Nephron progenitor cell (in vitro differentiated cells): ENCODE data around the gene FN1.

Experiments
- DNase-seq: peaks from one replicate; pipeline ENCODE4 v3.0.0; 2021
- H3K27ac Mint-ChIP-seq: 2 replicates; pipeline ENCODE4 v1.8.0; 2021; ENCODE audit warnings: mild to moderate bottlenecking, moderate library complexity, mixed read lengths
- H3K27me3 Mint-ChIP-seq: 2 replicates; pipeline ENCODE4 v1.8.0; 2021; ENCODE audit warnings: mild to moderate bottlenecking, low read depth, mixed read lengths; ENCODE audit not compliant: poor library complexity
- H3K36me3 Mint-ChIP-seq: 2 replicates; pipeline ENCODE4 v1.8.0; 2021; ENCODE audit warnings: low read depth, mixed read lengths
- H3K4me1 Mint-ChIP-seq: 2 replicates; pipeline ENCODE4 v1.8.0; 2021; ENCODE audit warnings: mixed read lengths
- H3K4me3 Mint-ChIP-seq: 2 replicates; pipeline ENCODE4 v1.8.0; 2021; ENCODE audit warnings: mild to moderate bottlenecking, moderate library complexity, mixed read lengths
- H3K9me3 Mint-ChIP-seq: 2 replicates; pipeline ENCODE4 v1.8.0; 2021; ENCODE audit warnings: mild to moderate bottlenecking, moderate library complexity, mixed read lengths
- CTCF ChIP-seq: fragments of 200-600 bp; sonication (generic); IDR thresholded peaks from 2 replicates; pipeline ENCODE4 v1.5.0; 2021; ENCODE audit warnings: antibody characterized with exemption

FN1 gene

GRCh38 chr2:215435870-215436704 lies at the start of gene FN1:
TSS of gene FN1 (minus strand) at chr2:215436068. CDS start at chr2:215435802, 266 bp downstream.
- DNase-seq, result peak; percentile 95
- Mint-ChIP-seq H3K27ac (peak within 1 kb of the TSS; percentile 100), H3K9me3 (no peaks in the 10 kb centered on the region), H3K4me3 (peak within 1 kb of the TSS; percentile 91), H3K4me1 (peaks cover 71% of the 10 kb centered on the region), H3K27me3 (peaks cover 6% of the 10 kb centered on the region), H3K36me3 (peaks cover 22% of the 10 kb centered on the region)
- no peak for TF ChIP-seq CTCF

DNA sequence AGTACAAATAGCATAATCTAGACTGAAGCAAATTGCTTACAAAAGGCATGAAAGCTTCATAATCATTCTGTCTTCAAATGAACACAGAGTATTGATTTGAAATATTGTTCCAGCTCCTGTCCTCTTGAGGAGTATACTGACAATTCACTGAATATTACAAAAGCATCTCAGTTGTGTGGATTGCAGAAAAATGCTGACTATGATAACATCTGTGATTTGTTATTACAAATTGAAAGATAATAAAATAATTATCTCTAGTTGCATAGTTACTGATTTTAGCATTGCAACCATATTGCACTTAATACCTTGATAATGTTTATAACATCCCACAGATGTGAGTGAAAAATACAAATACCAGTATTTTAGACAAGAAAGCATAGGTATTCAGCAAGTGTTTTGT lies 49.2 kb upstream of the FN1 start:
- Mint-ChIP-seq H3K4me3 (no peak overlapping the region), H3K27ac (no peak overlapping the region), H3K4me1 (peaks cover 5% of the 10 kb centered on the region), H3K36me3 (no peaks in the 10 kb centered on the region), H3K9me3 (no peaks in the 10 kb centered on the region), H3K27me3 (peaks cover 4% of the 10 kb centered on the region)
- no peak for DNase-seq
- TF ChIP-seq CTCF, result no peak

DNA sequence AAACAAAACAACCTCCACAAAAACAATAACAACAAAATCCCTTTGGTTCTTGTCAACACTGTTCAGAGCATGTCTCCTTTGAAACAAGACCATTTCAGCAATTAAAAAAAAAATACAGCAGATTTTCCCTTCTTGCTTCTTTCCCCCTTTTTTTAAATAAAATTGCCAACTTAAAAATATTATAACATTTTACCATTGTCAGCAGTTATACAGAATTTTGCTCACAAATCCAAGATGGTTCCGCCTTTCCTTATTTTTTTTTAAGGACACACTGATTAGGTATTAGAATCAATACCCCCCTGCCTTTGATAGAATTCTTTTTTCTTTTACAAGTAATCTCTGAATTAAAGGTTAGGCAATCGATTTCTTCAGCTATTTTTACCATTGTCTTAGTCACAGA lies 48.7 kb upstream of the FN1 start:
- no peak overlapping the region for H3K4me3 Mint-ChIP-seq
- H3K27ac Mint-ChIP-seq, result no peak overlapping the region
- DNase-seq, result no peak
- peaks cover 4% of the 10 kb centered on the region for H3K27me3 Mint-ChIP-seq
- H3K9me3 Mint-ChIP-seq, result no peaks in the 10 kb centered on the region
- no peaks in the 10 kb centered on the region for H3K36me3 Mint-ChIP-seq
- peaks cover 10% of the 10 kb centered on the region for H3K4me1 Mint-ChIP-seq
- no peak for TF ChIP-seq CTCF

- Mint-ChIP-seq H3K27ac (no peak overlapping the region), H3K27me3 (peaks cover 4% of the 10 kb centered on the region), H3K4me1 (peaks cover 13% of the 10 kb centered on the region), H3K4me3 (no peak overlapping the region), H3K36me3 (no peaks in the 10 kb centered on the region), H3K9me3 (no peaks in the 10 kb centered on the region)
- no peak for DNase-seq
- TF ChIP-seq CTCF, result no peak
Observed at GRCh38 chr2:215483431-215483830, 47.6 kb upstream of the FN1 start.

GRCh38 chr2:215479536-215480240 lies 43.8 kb upstream of the FN1 start:
- H3K4me3 Mint-ChIP-seq, result no peak overlapping the region
- no peak for TF ChIP-seq CTCF
- no peaks in the 10 kb centered on the region for H3K36me3 Mint-ChIP-seq
- no peak overlapping the region for H3K27ac Mint-ChIP-seq
- H3K27me3 Mint-ChIP-seq, result peaks cover 10% of the 10 kb centered on the region
- DNase-seq, result no peak
- peaks cover 13% of the 10 kb centered on the region for H3K4me1 Mint-ChIP-seq
- no peaks in the 10 kb centered on the region for H3K9me3 Mint-ChIP-seq
